Neural crest cell (in vitro differentiated cells): ENCODE results near the gene RALGAPA2. TPM values are rescaled to one million over a fixed set of nuclear protein-coding genes. Genes with fewer than 3 reads are reported as not detected.

Experiments used
- DNase-seq: peaks from one replicate; pipeline ENCODE4 v3.0.0; 2021; ENCODE audit warnings: low read depth, mixed read lengths, low spot score
- H3K27ac Mint-ChIP-seq: one replicate; pipeline ENCODE4 v1.8.0; 2021; ENCODE audit warnings: mild to moderate bottlenecking, mixed read lengths; ENCODE audit not compliant: unreplicated experiment
- H3K27me3 Mint-ChIP-seq: 2 replicates; pipeline ENCODE4 v1.8.0; 2021; ENCODE audit warnings: low read depth, mild to moderate bottlenecking, mixed read lengths
- H3K36me3 Mint-ChIP-seq: 2 replicates; pipeline ENCODE4 v1.8.0; 2021; ENCODE audit warnings: low read depth, mild to moderate bottlenecking, mixed read lengths
- H3K4me1 Mint-ChIP-seq: 2 replicates; pipeline ENCODE4 v1.8.0; 2021; ENCODE audit warnings: mixed read lengths
- H3K4me3 Mint-ChIP-seq: one replicate; pipeline ENCODE4 v1.8.0; 2021; ENCODE audit warnings: mild to moderate bottlenecking, mixed read lengths
- H3K9me3 Mint-ChIP-seq: 2 replicates; pipeline ENCODE4 v1.8.0; 2021; ENCODE audit warnings: mixed read lengths
- total RNA-seq: library from RNA; stranded (reverse); gene quantifications from 2 replicates; pipeline ENCODE4 v1.2.1, GENCODE V29; 2021
- TF ChIP-seq, protein P1 (sequence below): fragments of 200-600 bp; sonication (generic); conservative IDR thresholded peaks from 2 replicates; pipeline ENCODE4 v1.5.0; 2021; ENCODE audit warnings: antibody characterized with exemption, mild to moderate bottlenecking

The RALGAPA2 gene
- total RNA-seq, 1 donor from 2014 or later = 29.3 TPM

DNA sequence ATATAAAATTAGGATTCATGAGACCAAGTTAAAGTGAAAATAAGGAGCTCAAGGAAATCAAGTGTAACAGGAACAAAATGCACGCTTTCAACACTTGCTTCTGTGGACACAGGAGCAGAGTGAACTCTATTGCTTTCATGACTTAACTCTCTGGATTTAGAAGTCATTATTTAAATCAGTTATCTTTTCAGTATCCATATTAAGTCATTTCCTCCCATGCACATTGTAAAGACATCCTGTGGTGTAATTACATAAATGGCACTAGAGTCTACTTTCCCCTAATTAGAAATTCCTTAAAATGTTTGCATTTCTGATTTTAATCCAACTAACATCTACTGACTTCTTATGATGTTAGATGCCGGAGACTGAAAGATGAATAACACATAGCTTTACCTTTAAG is 256.5 kb downstream of the RALGAPA2 start:
- no peak overlapping the region for H3K27ac Mint-ChIP-seq
- H3K27me3 Mint-ChIP-seq = no peaks in the 10 kb centered on the region
- H3K36me3 Mint-ChIP-seq = no peaks in the 10 kb centered on the region
- no peak for DNase-seq
- H3K4me3 Mint-ChIP-seq = no peak overlapping the region
- TF ChIP-seq, protein P1, sequence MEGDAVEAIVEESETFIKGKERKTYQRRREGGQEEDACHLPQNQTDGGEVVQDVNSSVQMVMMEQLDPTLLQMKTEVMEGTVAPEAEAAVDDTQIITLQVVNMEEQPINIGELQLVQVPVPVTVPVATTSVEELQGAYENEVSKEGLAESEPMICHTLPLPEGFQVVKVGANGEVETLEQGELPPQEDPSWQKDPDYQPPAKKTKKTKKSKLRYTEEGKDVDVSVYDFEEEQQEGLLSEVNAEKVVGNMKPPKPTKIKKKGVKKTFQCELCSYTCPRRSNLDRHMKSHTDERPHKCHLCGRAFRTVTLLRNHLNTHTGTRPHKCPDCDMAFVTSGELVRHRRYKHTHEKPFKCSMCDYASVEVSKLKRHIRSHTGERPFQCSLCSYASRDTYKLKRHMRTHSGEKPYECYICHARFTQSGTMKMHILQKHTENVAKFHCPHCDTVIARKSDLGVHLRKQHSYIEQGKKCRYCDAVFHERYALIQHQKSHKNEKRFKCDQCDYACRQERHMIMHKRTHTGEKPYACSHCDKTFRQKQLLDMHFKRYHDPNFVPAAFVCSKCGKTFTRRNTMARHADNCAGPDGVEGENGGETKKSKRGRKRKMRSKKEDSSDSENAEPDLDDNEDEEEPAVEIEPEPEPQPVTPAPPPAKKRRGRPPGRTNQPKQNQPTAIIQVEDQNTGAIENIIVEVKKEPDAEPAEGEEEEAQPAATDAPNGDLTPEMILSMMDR = no peak
- peaks cover 35% of the 10 kb centered on the region for H3K4me1 Mint-ChIP-seq
- no peaks in the 10 kb centered on the region for H3K9me3 Mint-ChIP-seq

DNA sequence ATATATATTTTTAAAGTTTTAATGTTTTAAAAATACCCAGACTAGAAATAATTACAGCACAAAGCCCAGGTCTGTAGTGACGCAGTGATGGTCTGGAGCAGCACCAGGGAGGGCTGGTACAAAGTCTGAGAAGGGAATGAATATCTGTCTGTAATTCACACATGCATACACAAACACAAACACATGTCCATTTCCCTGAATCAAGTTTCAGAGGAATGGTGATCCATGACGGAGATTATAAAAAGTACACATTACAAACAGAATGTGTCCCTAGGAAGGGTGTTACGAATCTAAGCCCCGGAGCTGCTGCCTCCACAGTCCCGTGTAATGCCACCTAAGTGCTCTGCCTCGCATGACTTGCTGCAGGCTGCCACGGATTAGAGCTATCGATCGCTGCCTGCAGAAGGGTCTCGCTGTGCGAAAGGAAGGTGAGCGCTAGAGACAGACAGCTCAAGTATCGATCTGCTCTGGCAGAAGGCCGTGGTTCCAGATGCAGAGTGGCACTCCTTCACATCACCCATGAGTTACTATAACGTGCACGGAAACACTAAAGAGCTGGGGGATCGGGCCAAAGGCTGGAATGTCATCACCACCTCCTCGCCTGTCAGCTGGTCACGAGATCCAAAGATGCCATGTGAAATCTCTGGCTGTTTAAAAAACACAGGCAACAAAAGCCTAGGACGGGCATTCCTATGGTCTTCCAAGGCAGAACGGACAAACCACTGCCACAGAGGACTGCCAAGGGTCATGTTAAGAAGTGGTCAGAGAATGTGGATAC is 257.4 kb downstream of the RALGAPA2 start:
- no peak for DNase-seq
- Mint-ChIP-seq H3K36me3 (no peaks in the 10 kb centered on the region), H3K4me1 (peaks cover 35% of the 10 kb centered on the region), H3K9me3 (no peaks in the 10 kb centered on the region), H3K4me3 (no peak overlapping the region), H3K27me3 (no peaks in the 10 kb centered on the region), H3K27ac (no peak overlapping the region)
- TF ChIP-seq, protein P1 = no peak

DNA sequence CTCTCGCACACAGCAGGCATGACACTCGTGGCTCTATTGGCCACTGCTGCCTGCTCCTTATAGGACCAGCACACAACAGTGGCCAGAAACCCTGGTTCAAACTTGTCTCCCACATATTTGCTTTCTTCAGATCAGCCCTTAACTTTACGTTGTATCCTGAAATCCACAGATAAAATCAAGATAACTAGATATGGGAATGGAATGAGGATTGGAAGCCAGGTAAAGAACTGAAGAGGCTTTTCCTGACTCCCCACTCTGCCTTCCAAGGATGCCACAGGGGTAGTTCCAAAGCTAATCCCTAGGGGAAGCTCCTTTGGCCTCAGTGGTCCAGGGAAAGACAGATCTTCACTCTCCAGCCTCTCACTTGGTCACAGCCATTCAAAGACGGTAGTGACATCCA is 258.1 kb downstream of the RALGAPA2 start:
- no peaks in the 10 kb centered on the region for H3K27me3 Mint-ChIP-seq
- no peaks in the 10 kb centered on the region for H3K9me3 Mint-ChIP-seq
- no peak overlapping the region for H3K27ac Mint-ChIP-seq
- TF ChIP-seq, protein P1 = no peak
- no peak overlapping the region for H3K4me3 Mint-ChIP-seq
- no peaks in the 10 kb centered on the region for H3K36me3 Mint-ChIP-seq
- H3K4me1 Mint-ChIP-seq = peaks cover 35% of the 10 kb centered on the region
- DNase-seq = no peak

DNA sequence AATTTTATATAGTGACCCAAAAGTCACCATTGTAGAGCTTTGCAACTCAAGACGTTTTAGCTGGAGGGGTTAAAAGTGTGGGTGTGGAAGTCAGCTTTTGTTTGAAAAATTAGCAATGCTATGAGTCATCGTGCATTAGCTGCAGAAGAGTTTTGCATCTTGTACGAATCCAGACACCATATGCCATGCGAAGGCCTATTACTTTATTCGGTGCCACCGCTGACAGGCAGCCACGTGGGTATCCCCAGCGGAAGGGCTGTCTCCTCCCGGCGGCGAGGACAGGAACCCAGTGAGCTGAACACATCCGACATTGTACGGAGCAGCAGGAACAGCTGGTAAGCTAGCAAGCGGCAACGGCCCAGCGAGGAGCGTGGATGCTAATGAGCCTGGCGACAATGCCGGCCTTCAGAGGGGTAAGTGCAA is 260.2 kb downstream of the RALGAPA2 start:
- Mint-ChIP-seq H3K9me3 (no peaks in the 10 kb centered on the region), H3K4me1 (peaks cover 31% of the 10 kb centered on the region), H3K27me3 (no peaks in the 10 kb centered on the region), H3K27ac (peak overlapping the region; percentile 81), H3K4me3 (peak overlapping the region; percentile 76), H3K36me3 (no peaks in the 10 kb centered on the region)
- DNase-seq = peak; percentile 69
- TF ChIP-seq, protein P1 = peak; percentile 22

DNA sequence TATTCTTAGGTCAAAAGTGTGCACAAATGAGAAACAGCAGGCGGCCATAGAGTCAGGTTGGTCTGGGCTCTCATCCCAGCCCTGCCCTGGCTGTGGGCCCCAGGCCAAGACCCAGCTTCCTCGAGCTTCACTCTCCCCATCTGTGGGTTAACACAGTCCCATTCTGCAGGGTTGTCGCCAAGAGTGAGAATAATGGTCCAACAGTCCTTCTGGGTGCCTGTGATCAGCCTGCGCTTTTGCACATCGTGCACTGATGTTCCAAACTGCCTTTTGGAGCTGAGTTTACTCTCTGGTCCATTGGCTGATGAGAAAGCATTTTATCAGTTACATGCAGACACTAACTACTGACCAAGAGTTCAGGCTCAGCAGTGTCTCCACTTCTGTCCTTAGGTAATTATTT is 261.9 kb downstream of the RALGAPA2 start:
- Mint-ChIP-seq H3K4me1 (peaks cover 43% of the 10 kb centered on the region), H3K36me3 (no peaks in the 10 kb centered on the region), H3K27me3 (no peaks in the 10 kb centered on the region), H3K4me3 (no peak overlapping the region), H3K9me3 (no peaks in the 10 kb centered on the region), H3K27ac (no peak overlapping the region)
- no peak for DNase-seq
- TF ChIP-seq, protein P1 = no peak
